Endothelial cell (in vitro differentiated cells): ENCODE measurements around the gene LYZL6. TPM values are rescaled to one million over a fixed set of nuclear protein-coding genes. Genes with fewer than 3 reads are reported as not detected.

Experiments
- DNase-seq: peaks from one replicate; pipeline ENCODE4 v3.0.0; 2021; ENCODE audit warnings: low spot score
- H3K27ac Mint-ChIP-seq: one replicate; pipeline ENCODE4 v1.8.0; 2021; ENCODE audit warnings: mixed read lengths, inconsistent platforms; ENCODE audit not compliant: unreplicated experiment
- H3K27me3 Mint-ChIP-seq: one replicate; pipeline ENCODE4 v1.8.0; 2021; ENCODE audit warnings: mild to moderate bottlenecking, moderate library complexity, mixed read lengths, inconsistent platforms; ENCODE audit not compliant: unreplicated experiment
- H3K36me3 Mint-ChIP-seq: one replicate; pipeline ENCODE4 v1.8.0; 2021; ENCODE audit warnings: mild to moderate bottlenecking, low read depth, mixed read lengths, inconsistent platforms; ENCODE audit not compliant: unreplicated experiment
- H3K4me1 Mint-ChIP-seq: one replicate; pipeline ENCODE4 v1.8.0; 2021; ENCODE audit warnings: mild to moderate bottlenecking, mixed read lengths, inconsistent platforms; ENCODE audit not compliant: unreplicated experiment
- H3K4me3 Mint-ChIP-seq: one replicate; pipeline ENCODE4 v1.8.0; 2021; ENCODE audit warnings: mild to moderate bottlenecking, mixed read lengths, inconsistent platforms; ENCODE audit not compliant: unreplicated experiment
- H3K9me3 Mint-ChIP-seq: one replicate; pipeline ENCODE4 v1.8.0; 2021; ENCODE audit warnings: mixed read lengths, inconsistent platforms; ENCODE audit not compliant: unreplicated experiment
- total RNA-seq: library from RNA; stranded (reverse); fragmentation: NEBNext Ultra II Directional; extraction: Animal tissue kit (Norgen Biotek cat#: 25700); gene quantifications from one replicate; pipeline ENCODE4 v1.2.1, GENCODE V29; 2021; ENCODE audit not compliant: unreplicated experiment
- TF ChIP-seq, protein P1 (sequence below): fragments of 200-600 bp; sonication (generic); IDR thresholded peaks from one replicate; pipeline ENCODE4 v1.5.0; 2021; ENCODE audit warnings: antibody characterized with exemption; ENCODE audit not compliant: unreplicated experiment

The LYZL6 gene
- total RNA-seq, 1 donor from 2014 or later, result not detected

GRCh38 chr17:35936063-35936462 is 7.5 kb downstream of the LYZL6 start:
- DNase-seq, result no peak
- Mint-ChIP-seq H3K9me3 (no peaks in the 10 kb centered on the region), H3K4me3 (no peak overlapping the region), H3K4me1 (peaks cover 2% of the 10 kb centered on the region), H3K27ac (no peak overlapping the region), H3K27me3 (peaks cover 7% of the 10 kb centered on the region), H3K36me3 (no peaks in the 10 kb centered on the region)
- TF ChIP-seq, protein P1, sequence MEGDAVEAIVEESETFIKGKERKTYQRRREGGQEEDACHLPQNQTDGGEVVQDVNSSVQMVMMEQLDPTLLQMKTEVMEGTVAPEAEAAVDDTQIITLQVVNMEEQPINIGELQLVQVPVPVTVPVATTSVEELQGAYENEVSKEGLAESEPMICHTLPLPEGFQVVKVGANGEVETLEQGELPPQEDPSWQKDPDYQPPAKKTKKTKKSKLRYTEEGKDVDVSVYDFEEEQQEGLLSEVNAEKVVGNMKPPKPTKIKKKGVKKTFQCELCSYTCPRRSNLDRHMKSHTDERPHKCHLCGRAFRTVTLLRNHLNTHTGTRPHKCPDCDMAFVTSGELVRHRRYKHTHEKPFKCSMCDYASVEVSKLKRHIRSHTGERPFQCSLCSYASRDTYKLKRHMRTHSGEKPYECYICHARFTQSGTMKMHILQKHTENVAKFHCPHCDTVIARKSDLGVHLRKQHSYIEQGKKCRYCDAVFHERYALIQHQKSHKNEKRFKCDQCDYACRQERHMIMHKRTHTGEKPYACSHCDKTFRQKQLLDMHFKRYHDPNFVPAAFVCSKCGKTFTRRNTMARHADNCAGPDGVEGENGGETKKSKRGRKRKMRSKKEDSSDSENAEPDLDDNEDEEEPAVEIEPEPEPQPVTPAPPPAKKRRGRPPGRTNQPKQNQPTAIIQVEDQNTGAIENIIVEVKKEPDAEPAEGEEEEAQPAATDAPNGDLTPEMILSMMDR, result no peak

- Mint-ChIP-seq H3K27me3 (peaks cover 7% of the 10 kb centered on the region), H3K36me3 (no peaks in the 10 kb centered on the region), H3K27ac (no peak overlapping the region), H3K9me3 (no peaks in the 10 kb centered on the region), H3K4me1 (peaks cover 7% of the 10 kb centered on the region), H3K4me3 (no peak overlapping the region)
- TF ChIP-seq, protein P1, result no peak
- no peak for DNase-seq
These were observed 8.8 kb downstream of the LYZL6 start for GRCh38 chr17:35934760-35935159.

DNA sequence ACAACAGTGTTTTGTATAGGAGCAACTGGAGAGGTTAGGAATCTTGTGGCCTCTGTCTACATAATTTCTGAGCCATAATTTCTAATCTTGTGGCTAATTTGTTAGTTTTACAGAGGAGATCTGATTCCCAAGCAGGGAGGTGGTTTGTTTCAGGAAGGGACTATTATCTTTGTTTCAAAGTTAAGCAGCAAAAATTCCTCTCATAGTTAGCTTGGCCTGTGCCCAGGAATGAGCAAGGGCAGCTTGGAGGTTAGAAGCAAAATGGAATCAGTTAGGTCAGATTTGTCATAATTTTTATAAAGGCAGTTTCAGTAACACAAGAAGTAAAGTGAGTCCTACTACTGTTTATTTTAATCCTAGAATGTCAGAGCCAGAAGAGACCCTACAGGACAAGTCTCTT is 10.9 kb downstream of the LYZL6 start:
- Mint-ChIP-seq H3K9me3 (no peaks in the 10 kb centered on the region), H3K27ac (no peak overlapping the region), H3K4me3 (no peak overlapping the region), H3K36me3 (no peaks in the 10 kb centered on the region), H3K4me1 (peaks cover 7% of the 10 kb centered on the region), H3K27me3 (peaks cover 7% of the 10 kb centered on the region)
- DNase-seq, result no peak
- TF ChIP-seq, protein P1, result no peak

DNA sequence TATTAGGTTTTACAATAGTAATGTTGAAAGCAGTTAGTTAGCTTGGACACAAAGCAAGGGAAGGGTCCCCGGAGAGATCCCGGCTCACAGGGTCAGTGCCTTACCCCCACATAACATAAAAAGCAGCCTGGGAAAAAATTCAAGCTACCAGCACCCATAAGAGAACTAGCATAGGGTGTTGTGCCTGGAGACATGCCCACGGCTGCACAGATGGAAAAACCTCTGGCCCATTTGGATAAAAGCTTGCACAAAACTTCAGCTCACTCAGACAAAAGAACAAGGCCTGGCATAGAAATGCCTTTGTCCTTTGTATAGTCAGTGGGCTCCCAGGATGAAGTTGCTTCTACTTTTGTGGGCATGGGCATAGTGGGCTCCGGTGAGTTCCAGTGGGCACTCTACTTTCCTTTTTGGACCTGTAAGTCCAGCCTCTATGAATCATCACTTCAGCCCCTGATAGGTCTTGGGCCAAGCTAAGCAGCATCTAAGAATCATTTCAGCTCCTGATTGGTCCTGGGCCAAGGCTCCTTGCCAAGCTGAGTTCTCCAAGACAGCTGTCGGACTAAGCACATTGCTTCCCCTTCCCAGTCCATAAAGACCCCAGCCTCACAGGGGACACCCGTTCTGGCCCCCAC is 11.6 kb downstream of the LYZL6 start:
- H3K4me1 Mint-ChIP-seq, result peaks cover 7% of the 10 kb centered on the region
- H3K4me3 Mint-ChIP-seq, result no peak overlapping the region
- H3K27ac Mint-ChIP-seq, result no peak overlapping the region
- no peak for DNase-seq
- no peaks in the 10 kb centered on the region for H3K9me3 Mint-ChIP-seq
- TF ChIP-seq, protein P1, result no peak
- H3K36me3 Mint-ChIP-seq, result no peaks in the 10 kb centered on the region
- H3K27me3 Mint-ChIP-seq, result peaks cover 6% of the 10 kb centered on the region

- no peaks in the 10 kb centered on the region for H3K36me3 Mint-ChIP-seq
- H3K27ac Mint-ChIP-seq, result no peak within 1 kb of the TSS
- peaks cover 7% of the 10 kb centered on the region for H3K4me1 Mint-ChIP-seq
- TF ChIP-seq, protein P1, result no peak
- H3K4me3 Mint-ChIP-seq, result peak within 1 kb of the TSS; percentile 91
- peak; percentile 76 for DNase-seq
- peaks cover 5% of the 10 kb centered on the region for H3K27me3 Mint-ChIP-seq
- H3K9me3 Mint-ChIP-seq, result no peaks in the 10 kb centered on the region
These were observed 13.1 kb downstream of the LYZL6 start, which contains the start of gene RDM1 for GRCh38 chr17:35930211-35931065. TSS of gene RDM1 (minus strand) at chr17:35930773. CDS start at chr17:35930727, 46 bp downstream.
